ENCODE measurements around the gene CENPB. TPM values are rescaled to one million over a fixed set of nuclear protein-coding genes. Genes with fewer than 3 reads are reported as not detected.

Gene CENPB
- total and polyA plus RNA-seq, 4 donors: 44.7 to 89.4 (median 83.2) TPM

DNA sequence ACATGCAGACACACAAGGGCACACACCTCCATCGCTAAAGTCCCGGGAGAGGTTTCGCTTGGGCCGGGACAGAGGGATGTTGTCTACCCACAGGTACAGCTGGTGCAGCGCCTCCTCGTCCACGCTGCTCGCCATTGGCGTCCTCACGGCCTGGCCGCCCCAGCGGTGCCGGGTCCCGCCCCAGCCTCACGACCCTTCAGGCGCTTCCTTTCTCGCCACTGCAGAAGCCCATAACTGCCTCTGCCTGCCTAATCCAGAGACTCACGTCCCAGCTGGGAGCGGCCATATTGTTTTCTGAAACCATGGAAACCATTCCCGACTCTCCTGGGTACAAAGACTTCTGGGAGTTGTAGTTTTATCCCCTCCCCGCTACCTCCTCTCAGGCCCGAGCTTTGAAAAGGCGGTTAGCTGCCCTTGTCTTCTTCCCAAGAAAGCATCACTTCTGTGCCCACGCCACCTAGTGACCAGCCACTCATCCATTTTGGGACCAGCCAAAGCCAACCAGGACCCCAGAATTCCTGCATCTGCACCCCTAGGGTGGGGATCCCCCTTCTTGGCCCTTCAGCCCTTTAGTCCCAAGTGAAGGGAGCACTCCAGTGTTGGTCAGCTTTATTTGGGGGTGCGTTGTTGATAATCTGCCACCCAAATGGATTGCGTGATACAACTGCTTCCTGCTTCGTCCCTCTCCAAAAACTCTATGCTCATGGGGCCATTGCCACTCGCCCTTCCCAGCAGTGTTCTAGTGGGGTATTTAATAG lies 5.2 kb downstream of the CENPB start, which contains the start of gene SPEF1:
Gene SPEF1, minus strand, starts transcription at position 296 of the 758 bp plus-strand sequence. Its CDS starts 161 bp downstream, at position 135.
- WGBS, 2 donors: 14 to 15% methylated on average over 28 of the region's 28 CpGs
- H3K4me1 ChIP-seq (ENCODE audit: control insufficient read depth in 1 of 2, insufficient read depth in 2 of 2, low read length in 2 of 2): no peaks in the 10 kb centered on the region
- peak within 1 kb of the TSS in 1 of 2 donors; percentile 23 for H3K27ac ChIP-seq (ENCODE audit: low read depth in 1 of 2, low read length in 2 of 2)
- DNase-seq (peak; percentile 84 to 86), ATAC-seq (ENCODE audit: low FRiP score) (peak; percentile 89)
- intact Hi-C loops (cut with DNase I): loop anchor here in 1 of 2 donors (10.0 kb wide), 1 partner anchor 63 kb away; the partner anchor contains the start of gene MAVS
- no peaks in the 10 kb centered on the region for H3K36me3 ChIP-seq (ENCODE audit: control insufficient read depth in 1 of 2, insufficient read depth in 2 of 2, low read length in 1 of 2)
- no peaks in the 10 kb centered on the region for H3K27me3 ChIP-seq (ENCODE audit: control insufficient read depth in 1 of 2, insufficient read depth in 2 of 2, low read length in 1 of 2)
- H3K4me3 ChIP-seq (ENCODE audit: low read length in 2 of 2): no peak within 1 kb of the TSS
- no peaks in the 10 kb centered on the region for H3K9me3 ChIP-seq (ENCODE audit: control insufficient read depth, low read length)

DNA sequence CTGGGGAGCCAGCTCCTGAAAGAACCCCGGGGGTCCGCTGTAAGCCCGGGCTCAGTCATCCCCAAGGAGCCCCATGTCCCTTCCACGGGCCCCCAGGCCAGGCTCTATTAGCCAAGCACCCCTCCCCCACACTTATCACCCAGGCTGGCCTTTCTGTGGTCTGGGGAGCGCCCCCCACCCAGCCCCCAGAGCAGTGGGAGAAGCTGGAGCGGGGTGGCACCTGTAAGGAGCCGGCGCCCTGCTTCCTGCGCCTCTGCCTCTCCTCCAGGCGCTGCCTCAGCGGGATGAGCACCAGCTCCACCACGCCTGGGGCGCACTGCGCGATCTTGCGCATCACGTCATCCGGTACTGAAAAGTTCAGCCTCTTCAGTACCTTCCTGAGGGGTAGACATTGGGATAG lies 7.6 kb downstream of the CENPB start:
- no peak overlapping the region for H3K27ac ChIP-seq (ENCODE audit: low read depth in 1 of 2, low read length in 2 of 2)
- ATAC-seq (ENCODE audit: low FRiP score) (no peak), DNase-seq (peak; percentile 43 to 70)
- 41 to 45% methylated on average over 17 to 18 of the region's 18 CpGs for WGBS, 2 donors
- H3K4me3 ChIP-seq (ENCODE audit: low read length in 2 of 2): no peak overlapping the region
- H3K27me3 ChIP-seq (ENCODE audit: control insufficient read depth in 1 of 2, insufficient read depth in 2 of 2, low read length in 1 of 2): no peaks in the 10 kb centered on the region
- H3K4me1 ChIP-seq (ENCODE audit: control insufficient read depth in 1 of 2, insufficient read depth in 2 of 2, low read length in 2 of 2): no peaks in the 10 kb centered on the region
- H3K36me3 ChIP-seq (ENCODE audit: control insufficient read depth in 1 of 2, insufficient read depth in 2 of 2, low read length in 1 of 2): no peaks in the 10 kb centered on the region
- no peaks in the 10 kb centered on the region for H3K9me3 ChIP-seq (ENCODE audit: control insufficient read depth, low read length)
- intact Hi-C loops (cut with DNase I): no loop called here

DNA sequence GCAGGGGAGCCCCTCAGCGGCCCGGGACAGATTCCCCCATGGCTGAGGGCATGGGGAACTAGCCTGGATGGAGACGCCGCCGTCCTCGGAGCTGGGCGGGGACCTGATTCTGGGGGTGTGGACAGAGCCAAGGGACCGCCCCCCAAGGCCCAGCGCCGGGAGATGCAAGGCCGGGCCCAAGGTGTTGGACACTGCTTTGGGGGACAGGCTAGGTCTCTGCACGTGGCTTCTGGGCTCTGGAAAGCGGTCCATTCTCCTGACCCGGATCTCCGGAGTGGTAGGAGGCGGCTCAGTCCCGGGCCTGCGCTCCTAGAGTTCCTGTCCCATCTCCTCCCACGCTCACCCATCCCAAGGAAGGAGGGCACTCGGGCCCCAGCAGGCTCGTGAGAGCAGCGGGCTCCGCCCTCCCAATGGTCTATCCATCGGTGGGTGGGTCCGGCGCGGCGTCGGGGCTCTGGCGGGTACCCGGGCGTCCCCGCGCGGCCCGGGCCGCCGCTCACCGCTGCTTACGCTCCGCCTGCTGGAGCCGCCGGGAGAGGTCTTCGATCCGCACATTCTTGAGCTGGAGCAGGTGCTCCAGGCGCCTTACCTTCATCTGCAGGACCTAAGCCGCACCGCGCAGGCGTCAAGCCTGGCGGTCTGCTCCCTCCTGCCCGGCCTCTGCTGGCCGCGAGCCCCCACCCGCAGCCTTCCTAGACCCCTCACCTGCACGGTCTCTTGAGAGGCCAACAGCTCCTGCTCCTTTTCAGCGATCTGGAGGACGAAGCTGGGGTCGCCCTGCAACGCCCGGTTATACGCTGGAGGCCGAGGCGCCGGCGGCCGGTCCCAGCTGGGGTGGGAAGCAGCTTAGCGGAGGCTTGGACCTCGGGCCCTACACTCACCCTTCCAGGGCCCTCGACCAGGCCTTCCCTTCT lies 8.6 kb downstream of the CENPB start:
- peak; percentile 72 for ATAC-seq (ENCODE audit: low FRiP score)
- WGBS, 2 donors: 2 to 3% methylated on average over 70 of the region's 70 CpGs
- H3K27ac ChIP-seq (ENCODE audit: low read depth in 1 of 2, low read length in 2 of 2): no peak overlapping the region

DNA sequence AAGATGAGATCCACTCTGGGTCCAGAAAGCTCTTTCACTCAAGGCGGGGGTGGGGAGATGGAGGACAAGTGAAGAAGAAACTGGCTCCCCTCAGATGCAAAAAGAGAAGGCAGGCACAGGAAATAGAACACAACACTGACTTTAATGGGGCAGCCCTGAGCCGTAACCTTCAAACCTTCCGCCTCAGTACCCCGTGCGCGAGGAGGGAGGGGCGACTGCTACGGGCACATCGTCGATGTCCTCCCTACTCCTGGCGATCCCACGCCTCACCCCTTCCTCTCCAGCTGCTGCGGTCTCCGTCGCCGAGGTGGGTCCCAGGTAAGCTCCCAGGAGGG lies 9.2 kb downstream of the CENPB start:
- Histone ChIP-seq H3K9me3 (ENCODE audit: control insufficient read depth, low read length) (no peaks in the 10 kb centered on the region), H3K4me1 (ENCODE audit: control insufficient read depth in 1 of 2, insufficient read depth in 2 of 2, low read length in 2 of 2) (no peaks in the 10 kb centered on the region), H3K27ac (ENCODE audit: low read depth in 1 of 2, low read length in 2 of 2) (no peak overlapping the region), H3K4me3 (ENCODE audit: low read length in 2 of 2) (peak overlapping the region; percentile 8 to 24), H3K27me3 (ENCODE audit: control insufficient read depth in 1 of 2, insufficient read depth in 2 of 2, low read length in 1 of 2) (no peaks in the 10 kb centered on the region), H3K36me3 (ENCODE audit: control insufficient read depth in 1 of 2, insufficient read depth in 2 of 2, low read length in 1 of 2) (no peaks in the 10 kb centered on the region)
- WGBS, 2 donors: 11 to 12% methylated on average over 16 of the region's 16 CpGs
- DNase-seq (no peak), ATAC-seq (ENCODE audit: low FRiP score) (no peak)
- intact Hi-C loops (cut with DNase I): no loop called here

More for the DNA sequence above, 8.6 kb downstream of the CENPB start:
- DNase-seq: peak; percentile 90 to 91
- Histone ChIP-seq H3K4me1 (ENCODE audit: control insufficient read depth in 1 of 2, insufficient read depth in 2 of 2, low read length in 2 of 2) (no peaks in the 10 kb centered on the region), H3K27me3 (ENCODE audit: control insufficient read depth in 1 of 2, insufficient read depth in 2 of 2, low read length in 1 of 2) (no peaks in the 10 kb centered on the region), H3K9me3 (ENCODE audit: control insufficient read depth, low read length) (no peaks in the 10 kb centered on the region), H3K36me3 (ENCODE audit: control insufficient read depth in 1 of 2, insufficient read depth in 2 of 2, low read length in 1 of 2) (no peaks in the 10 kb centered on the region), H3K4me3 (ENCODE audit: low read length in 2 of 2) (peak overlapping the region; percentile 8 to 24)
- intact Hi-C loops (cut with DNase I): no loop called here

DNA sequence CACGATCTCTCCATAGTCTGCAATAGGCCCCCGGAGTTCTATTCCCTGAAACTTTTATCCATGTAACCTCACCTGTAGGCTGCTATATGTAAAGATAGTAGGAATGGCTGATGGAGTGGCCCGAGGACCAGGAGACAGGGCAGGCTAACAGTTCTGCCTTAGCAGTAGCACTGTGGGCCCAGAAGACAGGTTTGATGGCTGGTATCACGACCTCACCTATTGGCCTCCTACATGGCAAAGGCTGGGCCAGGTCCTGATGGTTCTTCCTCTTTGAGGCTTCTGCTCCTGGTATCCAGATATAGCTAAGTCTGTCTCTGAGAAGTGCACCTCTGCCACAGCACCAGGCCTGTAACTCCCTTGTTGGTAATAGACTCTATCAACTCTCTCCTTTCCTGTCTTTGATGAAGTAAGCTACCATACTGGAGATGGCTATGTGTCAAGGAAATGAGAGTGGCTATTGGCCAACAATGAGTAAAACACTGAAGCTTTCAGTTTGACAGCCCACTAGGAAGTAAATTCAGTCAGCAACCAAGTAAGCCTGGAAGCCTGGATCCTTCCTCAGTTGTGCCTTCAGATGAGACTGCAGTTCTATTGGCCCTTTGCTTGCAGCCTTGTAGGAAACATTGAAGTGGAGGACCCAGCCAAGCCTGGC lies 11.0 kb downstream of the CENPB start:
- no peak overlapping the region for H3K4me3 ChIP-seq (ENCODE audit: low read length in 2 of 2)
- no peak for ATAC-seq (ENCODE audit: low FRiP score)
- no peak for DNase-seq
- H3K9me3 ChIP-seq (ENCODE audit: control insufficient read depth, low read length): no peaks in the 10 kb centered on the region
- 94% methylated on average over 4 of the region's 4 CpGs for WGBS, 2 donors
- intact Hi-C loops (cut with DNase I): no loop called here
- no peak overlapping the region for H3K27ac ChIP-seq (ENCODE audit: low read depth in 1 of 2, low read length in 2 of 2)
- H3K36me3 ChIP-seq (ENCODE audit: control insufficient read depth in 1 of 2, insufficient read depth in 2 of 2, low read length in 1 of 2): no peaks in the 10 kb centered on the region
- no peaks in the 10 kb centered on the region for H3K4me1 ChIP-seq (ENCODE audit: control insufficient read depth in 1 of 2, insufficient read depth in 2 of 2, low read length in 2 of 2)
- no peaks in the 10 kb centered on the region for H3K27me3 ChIP-seq (ENCODE audit: control insufficient read depth in 1 of 2, insufficient read depth in 2 of 2, low read length in 1 of 2)

DNA sequence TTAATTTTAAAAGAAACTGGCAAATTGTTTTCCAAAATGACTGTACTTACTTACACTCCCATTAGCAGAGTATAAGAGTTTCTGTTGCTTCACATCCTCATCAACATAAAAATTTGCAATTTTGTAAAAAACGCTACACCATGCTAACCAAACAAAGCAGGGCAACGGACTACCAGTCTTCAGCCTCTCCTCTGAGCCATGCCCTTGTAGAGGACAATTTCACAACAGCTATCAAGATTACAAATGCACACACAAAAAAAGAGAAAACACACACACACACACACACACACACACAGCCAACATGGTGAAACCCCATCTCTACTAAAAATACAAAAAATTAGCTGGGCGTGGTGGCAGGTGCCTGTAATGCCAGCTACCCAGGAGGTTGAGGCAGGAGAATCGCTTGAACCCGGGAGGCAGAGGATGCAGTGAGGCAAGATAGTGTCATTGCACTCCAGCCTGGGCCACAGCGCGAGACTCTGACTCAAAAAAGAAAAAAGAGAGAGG lies 14.9 kb downstream of the CENPB start:
- 79 to 83% methylated on average over 7 of the region's 7 CpGs for WGBS, 2 donors
- DNase-seq (no peak), ATAC-seq (ENCODE audit: low FRiP score) (no peak)
- no peaks in the 10 kb centered on the region for H3K36me3 ChIP-seq (ENCODE audit: control insufficient read depth in 1 of 2, insufficient read depth in 2 of 2, low read length in 1 of 2)
- intact Hi-C loops (cut with DNase I): no loop called here
- no peak overlapping the region for H3K4me3 ChIP-seq (ENCODE audit: low read length in 2 of 2)
- H3K9me3 ChIP-seq (ENCODE audit: control insufficient read depth, low read length): no peaks in the 10 kb centered on the region
- no peaks in the 10 kb centered on the region for H3K4me1 ChIP-seq (ENCODE audit: control insufficient read depth in 1 of 2, insufficient read depth in 2 of 2, low read length in 2 of 2)
- no peaks in the 10 kb centered on the region for H3K27me3 ChIP-seq (ENCODE audit: control insufficient read depth in 1 of 2, insufficient read depth in 2 of 2, low read length in 1 of 2)
- H3K27ac ChIP-seq (ENCODE audit: low read depth in 1 of 2, low read length in 2 of 2): no peak overlapping the region

DNA sequence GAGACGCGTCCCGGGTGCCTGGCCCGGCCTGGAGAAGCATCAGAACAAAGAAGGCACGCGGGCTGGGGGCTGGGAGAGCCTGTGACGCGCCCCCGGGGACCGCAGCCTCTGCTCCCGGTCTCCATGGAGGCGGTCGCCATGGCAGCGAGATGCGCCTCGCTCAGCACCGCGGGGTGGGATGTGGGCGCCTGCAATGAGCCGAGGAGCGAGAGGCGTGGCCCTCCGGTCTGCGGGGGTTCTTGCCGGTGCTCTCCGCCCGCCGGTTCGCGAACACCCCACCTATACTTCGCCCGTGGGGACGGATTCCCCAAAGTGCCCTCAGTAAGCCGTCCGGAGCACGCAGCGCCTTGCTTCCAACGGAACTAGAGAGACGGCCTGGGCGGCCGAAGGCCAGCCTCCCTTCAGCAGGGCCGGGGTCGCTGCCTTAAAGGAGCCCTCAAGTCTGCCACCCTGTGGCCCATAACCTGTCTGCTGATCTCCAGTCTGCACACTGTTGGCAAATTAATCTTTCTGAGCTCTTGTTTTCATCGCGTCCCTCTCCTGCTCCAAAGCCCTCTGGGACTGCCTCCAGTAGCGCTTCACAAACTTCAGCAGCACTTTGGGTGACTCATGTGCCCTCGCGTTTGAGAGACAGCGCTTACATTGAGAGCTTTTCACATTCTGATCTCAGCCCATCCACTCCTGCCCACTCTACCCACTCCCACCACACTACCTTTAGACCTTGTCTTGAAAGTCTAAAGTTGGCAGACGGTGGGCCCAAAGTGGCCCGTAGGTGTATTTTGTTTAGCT lies 18.0 kb downstream of the CENPB start:
- Histone ChIP-seq H3K9me3 (ENCODE audit: control insufficient read depth, low read length) (no peaks in the 10 kb centered on the region), H3K36me3 (ENCODE audit: control insufficient read depth in 1 of 2, insufficient read depth in 2 of 2, low read length in 1 of 2) (no peaks in the 10 kb centered on the region), H3K4me1 (ENCODE audit: control insufficient read depth in 1 of 2, insufficient read depth in 2 of 2, low read length in 2 of 2) (no peaks in the 10 kb centered on the region), H3K4me3 (ENCODE audit: low read length in 2 of 2) (peak overlapping the region; percentile 16 to 52), H3K27ac (ENCODE audit: low read depth in 1 of 2, low read length in 2 of 2) (peak overlapping the region; percentile 34 to 47), H3K27me3 (ENCODE audit: control insufficient read depth in 1 of 2, insufficient read depth in 2 of 2, low read length in 1 of 2) (no peaks in the 10 kb centered on the region)
- ATAC-seq (ENCODE audit: low FRiP score) (peak; percentile 75), DNase-seq (peak; percentile 86 to 92)
- intact Hi-C loops (cut with DNase I): loop anchor here (5.0 kb wide), 2 partner anchors 81 to 91 kb away; no protein-coding TSS in a partner anchor
- WGBS, 2 donors: 1% methylated on average over 50 to 51 of the region's 51 CpGs

Measured in aorta (tissue), 5 donors.